ENCODE data around the gene DHRS11. TPM values are rescaled to one million over a fixed set of nuclear protein-coding genes. Genes with fewer than 3 reads are reported as not detected.

Gene DHRS11
- polyA plus RNA-seq, 1 experiment, result 8.5 TPM

DNA sequence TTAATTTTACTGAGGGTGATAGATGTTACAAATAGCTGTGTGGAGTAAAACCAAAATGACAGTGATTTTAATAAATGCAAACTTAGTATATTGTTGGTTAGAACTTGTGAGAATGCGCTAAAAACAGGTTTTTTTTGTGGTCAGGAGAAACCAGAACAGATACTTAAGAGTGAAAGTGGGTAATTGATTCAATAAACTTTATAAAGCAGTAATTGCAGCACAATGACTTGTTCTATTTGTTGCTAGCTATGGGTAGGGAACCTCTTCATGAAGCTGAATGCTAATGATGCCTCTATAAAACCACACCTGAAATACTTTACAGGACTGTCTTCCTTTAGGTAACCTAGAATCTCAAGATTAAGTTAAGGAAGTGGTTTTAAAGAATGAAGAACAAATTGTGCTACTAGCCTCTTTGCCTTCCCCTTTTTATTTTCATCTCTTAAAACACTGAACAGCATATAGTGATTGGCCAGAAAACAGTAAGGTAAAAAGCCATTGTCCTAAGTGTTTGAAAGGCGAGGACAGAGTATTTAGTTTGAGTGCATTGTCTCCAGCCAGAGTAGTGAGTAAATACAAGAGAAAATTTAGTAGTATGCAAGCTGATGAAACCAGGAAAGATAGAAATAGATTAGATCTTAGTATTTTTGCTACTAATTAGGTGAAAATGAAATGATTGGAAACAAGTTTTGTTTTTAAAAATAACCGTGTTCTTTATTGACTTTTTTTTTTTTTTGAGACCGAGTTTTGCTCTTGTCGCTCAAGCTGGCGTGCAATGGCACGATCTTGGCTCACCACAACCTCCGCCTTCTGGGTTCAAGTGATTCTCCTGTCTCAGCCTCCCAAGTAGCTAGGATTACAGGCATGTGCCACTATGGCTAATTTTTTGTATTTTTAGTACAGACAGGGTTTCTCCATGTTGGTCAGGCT is 40.9 kb upstream of the DHRS11 start:
- TF ChIP-seq, protein P1, sequence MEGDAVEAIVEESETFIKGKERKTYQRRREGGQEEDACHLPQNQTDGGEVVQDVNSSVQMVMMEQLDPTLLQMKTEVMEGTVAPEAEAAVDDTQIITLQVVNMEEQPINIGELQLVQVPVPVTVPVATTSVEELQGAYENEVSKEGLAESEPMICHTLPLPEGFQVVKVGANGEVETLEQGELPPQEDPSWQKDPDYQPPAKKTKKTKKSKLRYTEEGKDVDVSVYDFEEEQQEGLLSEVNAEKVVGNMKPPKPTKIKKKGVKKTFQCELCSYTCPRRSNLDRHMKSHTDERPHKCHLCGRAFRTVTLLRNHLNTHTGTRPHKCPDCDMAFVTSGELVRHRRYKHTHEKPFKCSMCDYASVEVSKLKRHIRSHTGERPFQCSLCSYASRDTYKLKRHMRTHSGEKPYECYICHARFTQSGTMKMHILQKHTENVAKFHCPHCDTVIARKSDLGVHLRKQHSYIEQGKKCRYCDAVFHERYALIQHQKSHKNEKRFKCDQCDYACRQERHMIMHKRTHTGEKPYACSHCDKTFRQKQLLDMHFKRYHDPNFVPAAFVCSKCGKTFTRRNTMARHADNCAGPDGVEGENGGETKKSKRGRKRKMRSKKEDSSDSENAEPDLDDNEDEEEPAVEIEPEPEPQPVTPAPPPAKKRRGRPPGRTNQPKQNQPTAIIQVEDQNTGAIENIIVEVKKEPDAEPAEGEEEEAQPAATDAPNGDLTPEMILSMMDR (IDR thresholded peaks at IDR 0.05; ENCODE audit: insufficient read depth, low read depth, low read length), result no peak
- H3K27me3 ChIP-seq (ENCODE audit: control insufficient read depth, insufficient read depth, low read length), result no peaks in the 10 kb centered on the region
- no peak overlapping the region for H3K4me3 ChIP-seq (ENCODE audit: low read depth, low read length)
- POLR2A ChIA-PET, result no interaction called here
- H3K36me3 ChIP-seq (ENCODE audit: control insufficient read depth, insufficient read depth, low read length), result peaks cover 2% of the 10 kb centered on the region; the same call in 1 of the 2 replicates
- DNase-seq (ENCODE audit: low read depth), result no peak
- CTCF ChIA-PET, result no interaction called here

DNA sequence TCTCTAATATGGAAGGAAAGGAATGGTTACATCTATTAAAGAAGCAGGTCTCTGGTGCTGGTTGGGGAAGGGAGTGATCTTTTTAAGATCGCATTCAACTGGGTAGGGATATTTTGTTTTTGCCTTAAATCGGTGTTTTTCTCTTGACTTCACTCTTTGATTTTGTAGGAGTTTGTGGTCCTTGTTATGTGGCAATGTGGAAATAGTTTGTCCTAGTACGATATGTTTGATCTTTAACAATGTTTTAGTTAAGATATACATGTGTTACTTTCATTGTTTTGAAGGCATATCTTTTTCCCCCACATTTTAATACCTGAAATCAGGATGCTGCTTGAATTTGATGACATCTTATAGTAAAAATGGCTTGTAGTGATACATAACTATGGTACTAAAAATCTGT is 38.2 kb upstream of the DHRS11 start:
- H3K36me3 ChIP-seq (ENCODE audit: control insufficient read depth, insufficient read depth, low read length), result peaks cover 7% of the 10 kb centered on the region; the same call in 1 of the 2 replicates
- no peak overlapping the region for H3K4me3 ChIP-seq (ENCODE audit: low read depth, low read length)
- TF ChIP-seq, protein P1 (IDR thresholded peaks at IDR 0.05; ENCODE audit: insufficient read depth, low read depth, low read length), result no peak
- CTCF ChIA-PET, result no interaction called here
- no peak for DNase-seq (ENCODE audit: low read depth)
- POLR2A ChIA-PET, result no interaction called here
- H3K27me3 ChIP-seq (ENCODE audit: control insufficient read depth, insufficient read depth, low read length), result no peaks in the 10 kb centered on the region

DNA sequence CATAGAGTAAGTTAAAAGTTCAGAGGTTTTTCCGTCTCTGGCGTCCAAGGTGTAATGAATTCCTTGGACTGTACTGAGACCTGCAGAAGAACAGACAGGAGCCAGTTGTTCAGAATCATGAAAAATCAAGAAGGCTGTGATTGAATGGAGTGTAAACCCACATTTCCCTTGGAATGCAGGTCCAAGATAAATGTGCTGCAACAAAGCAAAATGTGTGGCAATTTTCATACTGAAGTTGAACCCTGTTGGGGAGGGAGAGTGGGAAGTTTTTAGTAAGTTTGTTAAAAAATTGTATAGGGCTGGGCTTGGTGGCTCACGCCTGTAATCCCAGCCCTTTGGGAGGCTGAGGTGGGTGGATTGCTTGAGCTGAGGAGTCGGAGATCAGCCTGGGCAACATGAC is 25.6 kb upstream of the DHRS11 start:
- Histone ChIP-seq H3K36me3 (ENCODE audit: control insufficient read depth, insufficient read depth, low read length) (peaks cover 16% of the 10 kb centered on the region), H3K4me3 (ENCODE audit: low read depth, low read length) (no peak overlapping the region), H3K27me3 (ENCODE audit: control insufficient read depth, insufficient read depth, low read length) (no peaks in the 10 kb centered on the region)
- DNase-seq (ENCODE audit: low read depth), result no peak
- TF ChIP-seq, protein P1 (IDR thresholded peaks at IDR 0.05; ENCODE audit: insufficient read depth, low read depth, low read length), result no peak
- ChIA-PET POLR2A (no interaction called here), CTCF (interaction anchor here (0.6 to 1.2 kb wide), 2 partner anchors 37 kb away, joined by 3 read pairs; no protein-coding TSS in a partner anchor)

DNA sequence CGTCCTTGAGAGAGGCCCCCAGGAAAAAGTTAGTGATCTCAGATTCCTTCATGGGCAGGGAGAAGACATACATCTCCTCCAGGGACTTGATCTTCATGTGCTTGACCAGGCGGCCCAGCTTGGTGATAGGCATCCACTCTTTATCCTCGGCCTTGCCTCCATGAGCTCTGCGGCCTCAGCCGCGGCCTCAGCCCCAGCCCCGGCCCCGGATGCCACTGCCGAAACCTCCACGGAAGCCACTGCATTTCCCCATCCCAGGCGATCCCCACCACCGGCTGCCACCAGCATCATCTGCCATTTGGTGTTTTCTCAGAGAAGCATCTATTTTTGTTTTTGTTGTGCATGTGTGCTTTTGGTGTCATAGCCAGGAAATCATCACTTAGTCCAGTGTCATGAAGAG is 16.7 kb upstream of the DHRS11 start:
- ChIA-PET CTCF (no interaction called here), POLR2A (no interaction called here)
- H3K27me3 ChIP-seq (ENCODE audit: control insufficient read depth, insufficient read depth, low read length), result no peaks in the 10 kb centered on the region
- TF ChIP-seq, protein P1 (IDR thresholded peaks at IDR 0.05; ENCODE audit: insufficient read depth, low read depth, low read length), result no peak
- DNase-seq (ENCODE audit: low read depth), result no peak
- H3K4me3 ChIP-seq (ENCODE audit: low read depth, low read length), result no peak overlapping the region
- peaks cover 14% of the 10 kb centered on the region for H3K36me3 ChIP-seq (ENCODE audit: control insufficient read depth, insufficient read depth, low read length)

DNA sequence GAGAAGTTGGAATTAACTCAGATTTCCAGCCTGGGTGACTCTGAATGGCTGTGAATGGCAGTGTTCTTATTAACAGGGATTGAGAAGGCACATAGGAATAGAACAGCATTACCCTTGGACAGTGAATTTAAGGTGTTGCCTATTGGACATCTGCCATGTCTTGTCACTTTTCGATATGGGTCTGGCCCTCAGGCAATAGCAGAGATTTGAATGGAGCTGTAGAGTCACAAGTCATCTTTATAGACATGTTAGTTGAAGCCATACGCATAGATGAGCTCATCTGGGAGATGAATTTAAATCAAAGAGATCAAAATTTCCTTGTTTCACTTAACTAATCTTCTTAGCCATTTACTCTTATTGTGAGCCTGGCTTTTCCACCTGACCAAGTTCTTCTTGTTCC is 14.9 kb upstream of the DHRS11 start:
- Histone ChIP-seq H3K36me3 (ENCODE audit: control insufficient read depth, insufficient read depth, low read length) (peaks cover 16% of the 10 kb centered on the region), H3K4me3 (ENCODE audit: low read depth, low read length) (no peak overlapping the region)

More for the DNA sequence above, 14.9 kb upstream of the DHRS11 start:
- no peaks in the 10 kb centered on the region for H3K27me3 ChIP-seq (ENCODE audit: control insufficient read depth, insufficient read depth, low read length)
- ChIA-PET POLR2A (no interaction called here), CTCF (no interaction called here)
- no peak for DNase-seq (ENCODE audit: low read depth)
- TF ChIP-seq, protein P1 (IDR thresholded peaks at IDR 0.05; ENCODE audit: insufficient read depth, low read depth, low read length), result no peak

All from BJ (cell line).